NCI-H2171 (cell line): ENCODE measurements around the gene CXCL6.

Experiments
- DNase-seq: peaks from one replicate; lab custom pipeline; 2025; lab: John Stamatoyannopoulos, UW

The CXCL6 gene

GRCh38 chr4:73842696-73843095 is 6.2 kb downstream of the CXCL6 start:
- no peak for DNase-seq

DNA sequence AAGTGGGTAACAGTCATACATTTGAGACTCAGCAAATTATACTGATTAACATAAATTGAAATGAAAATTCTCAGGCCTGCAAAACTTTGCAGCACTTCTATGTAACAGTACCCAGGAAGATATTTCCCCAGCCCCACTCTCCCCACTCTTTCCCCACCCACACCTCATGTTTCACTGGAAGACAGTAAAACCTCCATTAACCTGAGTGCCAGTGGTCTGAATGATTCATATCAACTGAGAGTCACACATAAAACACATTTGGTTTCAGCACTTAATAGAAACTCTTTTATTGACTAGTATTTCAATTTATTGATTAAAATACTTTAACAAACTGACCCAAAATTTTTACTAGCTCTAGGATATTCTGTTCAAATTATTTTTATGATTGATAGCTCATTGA is 6.9 kb downstream of the CXCL6 start:
- no peak for DNase-seq

- DNase-seq: no peak
Measured at GRCh38 chr4:73844345-73844744, 7.9 kb downstream of the CXCL6 start.

GRCh38 chr4:73844806-73845205 is 8.3 kb downstream of the CXCL6 start:
- DNase-seq: no peak

DNA sequence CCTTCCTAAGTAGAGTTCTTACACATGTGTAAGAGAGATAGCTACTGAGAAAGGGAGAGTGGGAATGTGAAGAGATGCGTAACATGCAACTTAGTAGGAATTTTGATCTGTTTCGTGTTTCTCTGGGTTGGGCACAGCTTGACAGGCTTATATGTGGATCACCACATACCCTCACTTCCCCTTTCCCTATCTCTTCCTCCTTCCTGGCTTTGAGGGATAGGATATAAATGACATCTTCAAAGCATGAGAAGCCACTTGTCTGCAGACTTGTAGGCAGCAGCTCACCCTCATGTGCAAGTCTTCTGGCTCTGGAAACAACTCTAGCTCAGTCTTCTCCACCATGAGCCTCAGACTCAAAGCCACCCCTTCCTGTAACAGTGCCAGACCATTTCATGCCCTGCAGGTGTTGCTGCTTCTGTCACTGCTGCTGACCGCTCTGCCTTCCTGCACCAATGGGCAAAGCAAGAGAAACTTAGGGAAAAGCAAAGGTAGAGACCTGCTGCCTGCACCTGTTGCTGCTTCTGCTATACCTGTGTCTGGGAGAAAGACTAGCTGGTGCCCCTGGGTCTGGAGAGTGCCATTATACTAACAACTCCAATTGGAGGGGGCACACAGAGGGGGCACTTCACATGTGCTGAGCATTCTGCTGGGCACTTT is 11.2 kb downstream of the CXCL6 start:
- DNase-seq: no peak

- DNase-seq: no peak
Measured at GRCh38 chr4:73848183-73848777, 11.8 kb downstream of the CXCL6 start.

DNA sequence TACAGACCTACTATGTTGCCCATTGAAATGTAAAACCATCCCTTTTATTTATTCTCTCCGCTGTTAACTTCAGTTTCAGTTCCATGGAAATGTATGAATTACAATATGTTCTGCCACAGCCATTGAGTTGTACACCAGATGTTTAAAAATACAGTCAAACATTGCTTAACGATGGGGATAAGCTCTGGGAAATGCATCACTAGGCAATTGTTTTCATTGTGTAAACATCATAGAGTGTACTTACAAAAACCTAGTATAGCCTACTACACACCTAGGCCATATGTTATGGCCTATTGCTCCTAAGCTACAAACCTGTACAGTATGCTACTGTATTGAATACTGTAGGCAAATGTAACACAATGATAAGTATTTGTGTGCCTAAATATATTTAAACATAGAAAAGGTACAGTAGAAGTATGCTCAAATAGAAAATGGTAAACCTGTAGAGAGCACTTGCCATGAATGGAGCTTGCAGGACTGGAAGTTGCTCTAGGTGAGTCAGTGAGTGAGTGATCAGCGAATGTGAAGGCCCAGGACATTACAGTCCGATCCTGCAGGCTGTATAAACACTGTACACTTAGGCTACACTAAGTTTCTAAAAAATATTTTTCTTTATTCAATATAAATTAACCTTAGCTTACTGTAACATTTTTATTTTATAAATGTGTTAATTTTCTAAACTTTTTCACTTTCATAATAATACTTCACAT is 13.9 kb downstream of the CXCL6 start:
- no peak for DNase-seq

DNA sequence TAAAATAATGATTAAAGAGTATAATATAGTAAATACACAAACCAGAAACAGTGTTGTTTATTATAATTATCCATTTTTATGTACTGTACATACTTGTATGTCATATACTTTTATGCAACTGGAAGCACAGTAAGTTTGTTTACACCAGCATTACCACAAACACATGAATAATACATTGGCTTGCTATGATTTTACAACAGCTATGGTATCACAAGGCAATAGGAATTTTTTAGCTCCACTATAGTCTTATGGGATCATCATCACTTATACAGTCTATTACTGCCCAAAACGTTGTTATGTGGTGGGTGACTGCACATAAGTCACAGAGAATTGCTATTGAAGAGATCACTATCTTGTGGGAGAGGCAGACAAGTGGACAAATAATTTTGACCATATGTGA is 14.8 kb downstream of the CXCL6 start:
- DNase-seq: no peak

GRCh38 chr4:73852771-73853170 is 16.3 kb downstream of the CXCL6 start:
- no peak for DNase-seq

DNA sequence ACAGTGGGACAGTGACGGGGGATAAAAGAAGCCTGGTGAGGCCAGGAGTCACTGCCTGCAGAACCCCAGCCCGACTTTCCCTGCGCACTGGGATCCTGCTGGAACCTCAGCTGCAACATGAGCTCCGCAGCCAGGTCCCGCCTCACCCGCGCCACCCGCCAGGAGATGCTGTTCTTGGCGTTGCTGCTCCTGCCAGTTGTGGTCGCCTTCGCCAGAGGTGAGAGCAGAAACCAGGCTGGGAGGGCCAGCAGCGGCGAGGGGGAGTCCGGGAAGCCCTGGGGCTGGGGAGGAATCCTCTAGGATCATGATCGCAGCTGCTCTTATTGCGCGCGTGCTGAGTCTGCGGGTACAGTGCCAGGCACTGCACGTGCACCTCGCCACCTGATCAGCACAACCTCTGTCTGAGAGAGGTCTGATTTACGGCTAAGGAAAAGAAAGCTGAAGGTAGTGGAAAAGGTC is 16.8 kb downstream of the CXCL6 start, which contains the start of gene PF4V1:
TSS of gene PF4V1 (plus strand) at position 51 of the 459 bp plus-strand sequence. CDS start at position 118, 67 bp downstream.
- no peak for DNase-seq

DNA sequence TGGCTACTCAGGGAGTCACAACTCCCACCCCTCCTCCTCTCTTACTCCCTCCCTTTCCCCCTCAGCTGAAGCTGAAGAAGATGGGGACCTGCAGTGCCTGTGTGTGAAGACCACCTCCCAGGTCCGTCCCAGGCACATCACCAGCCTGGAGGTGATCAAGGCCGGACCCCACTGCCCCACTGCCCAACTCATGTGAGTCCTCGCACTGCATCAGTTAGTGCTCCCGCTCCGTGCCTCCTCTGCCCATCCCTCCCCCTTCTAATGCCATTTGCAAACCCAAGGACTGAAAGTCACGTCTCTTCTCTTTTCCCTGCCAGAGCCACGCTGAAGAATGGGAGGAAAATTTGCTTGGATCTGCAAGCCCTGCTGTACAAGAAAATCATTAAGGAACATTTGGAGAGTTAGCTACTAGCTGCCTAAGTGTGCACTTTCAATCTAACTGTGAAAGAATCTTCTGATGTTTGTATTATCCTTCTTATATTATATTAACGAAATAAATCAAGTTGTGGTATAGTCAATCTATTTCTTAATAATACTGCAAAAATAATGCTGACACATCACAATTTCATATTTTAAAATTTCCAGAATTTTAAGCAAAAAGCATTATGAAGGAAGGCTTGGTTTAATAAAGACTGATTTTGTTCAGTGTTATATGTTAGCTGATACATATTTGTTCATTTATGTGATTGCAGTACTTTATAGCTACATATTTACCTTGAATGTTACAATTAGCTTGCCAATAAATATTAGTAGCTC is 17.4 kb downstream of the CXCL6 start:
- DNase-seq: no peak

DNA sequence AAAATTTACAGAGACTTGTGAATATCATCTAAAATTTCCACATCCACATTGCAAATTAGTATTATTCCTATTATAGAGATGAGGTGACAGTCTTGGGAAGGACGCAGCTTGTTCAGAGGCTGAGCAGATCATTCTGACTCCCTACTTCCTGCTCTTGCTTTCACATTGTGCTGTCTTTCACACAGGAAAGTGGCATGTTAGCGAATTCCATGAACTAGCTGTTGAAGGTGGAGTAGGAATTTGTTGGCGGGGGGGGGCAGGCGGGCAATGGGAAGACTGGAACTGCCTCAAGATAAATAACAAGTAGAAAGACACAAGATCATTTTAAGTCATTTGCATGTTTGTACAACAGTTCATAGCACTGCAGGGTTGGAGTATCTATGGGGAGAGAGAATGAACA is 18.9 kb downstream of the CXCL6 start:
- DNase-seq: no peak

- no peak for DNase-seq
Measured at GRCh38 chr4:73856518-73856917, 20.0 kb downstream of the CXCL6 start.

DNA sequence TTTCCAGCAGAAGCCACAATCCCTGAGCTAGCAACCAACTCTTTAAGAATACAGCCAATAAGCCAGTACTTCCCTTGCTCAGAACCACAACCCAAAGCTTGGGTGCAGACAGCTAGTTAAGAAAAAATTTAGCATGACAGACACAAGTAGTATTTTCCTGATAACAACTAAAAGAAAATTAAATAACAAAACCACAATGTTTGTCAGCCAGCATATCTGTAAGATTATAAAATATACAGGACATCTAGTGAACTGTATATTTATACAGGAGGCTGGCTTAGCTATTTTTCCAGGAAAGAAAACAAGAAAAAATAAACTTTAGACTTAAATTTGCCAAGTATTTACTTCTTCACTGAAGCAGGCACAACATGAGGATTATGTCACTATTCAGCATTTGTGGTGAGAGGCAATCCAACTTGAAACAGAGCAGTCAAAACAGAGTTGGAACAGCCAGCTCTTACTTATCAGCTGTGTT is 23.2 kb downstream of the CXCL6 start:
- no peak for DNase-seq

DNA sequence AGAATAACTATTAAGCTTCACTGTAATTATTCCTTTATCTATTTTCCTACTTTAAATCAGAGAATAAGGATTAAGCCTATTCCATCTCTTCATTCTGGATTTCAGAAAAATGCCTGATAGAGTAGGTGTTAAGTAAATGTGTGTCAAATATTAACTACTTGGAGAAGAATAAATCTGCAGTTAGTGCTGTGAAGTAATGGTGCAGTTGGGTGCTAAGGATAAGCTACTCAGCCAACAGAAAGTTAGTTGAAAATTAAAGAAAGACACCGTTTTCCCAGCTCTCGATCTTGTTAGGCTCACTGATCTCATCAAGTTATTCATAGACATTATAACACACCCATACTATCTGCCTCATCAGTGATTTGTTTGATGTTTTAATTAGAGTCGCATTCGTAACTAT is 23.7 kb downstream of the CXCL6 start:
- no peak for DNase-seq

DNA sequence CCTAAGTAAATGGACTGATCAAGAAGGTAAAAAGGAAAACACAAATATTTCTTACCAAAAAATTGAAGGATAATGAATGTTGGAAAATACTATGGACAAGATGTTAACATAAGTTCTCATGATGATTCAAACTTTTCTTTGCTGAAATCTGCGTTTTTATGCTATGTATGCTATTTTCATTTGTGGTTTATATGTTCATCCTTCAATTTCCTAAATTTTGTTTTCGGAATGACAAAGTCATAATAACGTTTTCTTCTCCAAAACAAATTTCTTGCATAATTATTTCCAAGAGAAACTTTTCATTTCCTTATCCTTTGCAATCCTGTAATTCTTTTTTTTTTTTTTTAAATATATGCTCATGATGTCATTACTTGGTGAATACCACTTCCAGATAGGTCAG is 24.4 kb downstream of the CXCL6 start:
- no peak for DNase-seq

DNA sequence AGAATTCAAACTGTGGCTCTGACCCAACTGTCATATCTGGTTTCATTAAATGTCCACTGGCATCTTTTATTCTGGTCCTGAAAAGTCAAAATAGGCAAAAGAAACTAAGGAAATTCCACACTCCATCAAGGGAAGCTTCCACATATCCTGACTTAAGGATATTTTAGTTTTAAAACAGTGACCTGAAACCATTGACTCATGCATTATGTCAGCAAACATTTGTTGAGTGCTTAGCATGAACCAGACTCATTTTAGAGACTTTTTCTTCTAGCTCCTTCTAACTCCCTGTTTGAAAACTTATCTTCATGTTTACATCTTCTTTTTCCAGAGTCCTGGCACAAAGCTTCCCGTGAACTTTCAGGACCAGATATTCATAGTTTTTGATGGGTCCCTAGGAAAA is 25.8 kb downstream of the CXCL6 start:
- no peak for DNase-seq

DNA sequence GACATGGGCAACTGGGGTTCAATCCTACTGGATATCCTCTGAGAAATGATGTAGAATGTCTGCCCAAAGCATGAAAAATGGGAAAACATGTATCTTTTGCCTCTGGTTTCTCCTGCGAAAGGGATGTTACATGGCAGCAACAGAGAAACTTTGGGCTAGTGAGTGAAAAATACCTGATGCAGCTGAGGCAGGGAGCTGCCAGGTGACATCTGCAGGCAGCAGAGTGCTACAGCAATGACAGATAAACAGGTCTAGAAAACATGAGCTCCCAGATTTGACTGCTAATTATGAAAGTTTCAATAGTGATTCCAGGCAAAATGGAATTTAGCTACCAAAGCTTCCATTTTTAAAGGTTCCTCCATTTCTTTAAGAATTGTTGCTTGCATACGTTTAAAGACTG is 27.9 kb downstream of the CXCL6 start:
- DNase-seq: no peak

DNA sequence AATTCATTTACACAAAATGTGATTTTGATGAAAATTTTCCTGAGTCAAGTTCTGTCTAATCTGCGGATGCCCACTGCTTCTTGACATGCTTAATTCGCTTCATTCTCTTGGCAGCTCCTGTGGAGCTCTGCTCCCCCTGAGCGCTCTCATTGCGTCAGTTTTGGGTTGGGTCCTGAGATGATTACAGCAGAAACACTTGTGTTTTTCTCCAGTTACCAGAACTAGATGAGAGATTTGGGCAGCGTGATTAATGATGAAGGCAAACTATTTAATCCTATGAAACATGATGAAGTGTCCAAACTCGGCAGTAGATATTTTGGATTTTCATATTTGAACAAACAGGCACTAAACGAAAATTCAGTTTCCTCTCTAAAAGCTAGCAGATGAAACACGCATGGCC is 28.5 kb downstream of the CXCL6 start:
- no peak for DNase-seq

DNA sequence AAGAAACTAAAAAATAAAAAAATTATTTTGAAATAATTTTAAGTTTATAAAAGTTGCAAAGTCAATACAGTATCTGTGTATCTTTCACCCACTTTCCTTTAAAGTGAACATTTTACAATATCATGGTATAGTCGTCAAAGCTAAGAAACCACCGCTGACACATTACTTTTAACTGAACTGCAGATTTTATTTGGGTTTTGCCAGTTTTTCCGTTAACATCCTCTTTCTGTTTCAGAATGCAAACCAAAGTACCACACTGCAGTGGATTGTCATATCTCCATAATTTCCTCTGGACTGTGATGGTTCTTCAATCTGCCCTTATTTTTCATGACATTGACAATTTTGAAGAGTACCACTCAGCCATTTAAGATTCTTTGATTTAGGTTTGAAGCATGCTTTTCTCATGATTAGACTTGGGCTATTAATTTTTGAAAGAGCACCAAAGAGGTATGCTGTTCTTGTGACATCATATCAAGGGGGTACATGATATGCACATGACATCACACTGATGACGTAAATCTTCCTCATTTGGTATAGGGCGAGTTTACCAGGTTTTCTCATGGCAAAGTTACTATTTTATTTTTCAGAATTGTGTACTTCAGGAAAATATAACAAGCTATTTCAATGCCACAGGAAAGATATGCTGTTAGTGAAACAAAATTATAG is 29.1 kb downstream of the CXCL6 start:
- no peak for DNase-seq

- no peak for DNase-seq
Measured at GRCh38 chr4:73866246-73866645, 29.8 kb downstream of the CXCL6 start.

- DNase-seq: no peak
Measured at GRCh38 chr4:73867783-73868182, 31.3 kb downstream of the CXCL6 start.
